ENCODE data around the gene DUSP6.

Gene DUSP6

GRCh38 chr12:89383235-89384049 is 31.1 kb upstream of the DUSP6 start:
- no peak for DNase-seq (ENCODE audit: low read depth)
- TF ChIP-seq CTCF (IDR thresholded peaks at IDR 0.05; ENCODE audit: low read depth, low read length, missing control alignments) = no peak
- in situ Hi-C loops (cut with HindIII; ENCODE audit: low sequenced_read_pairs) = no loop called here
- H3K4me3 ChIP-seq (ENCODE audit: low read depth, low read length) = no peak overlapping the region

GRCh38 chr12:89382328-89382727 is 30.0 kb upstream of the DUSP6 start:
- TF ChIP-seq CTCF (IDR thresholded peaks at IDR 0.05; ENCODE audit: low read depth, low read length, missing control alignments) = no peak
- no peak overlapping the region for H3K4me3 ChIP-seq (ENCODE audit: low read depth, low read length)
- in situ Hi-C loops (cut with HindIII; ENCODE audit: low sequenced_read_pairs) = no loop called here
- DNase-seq (ENCODE audit: low read depth) = no peak

- in situ Hi-C loops (cut with HindIII; ENCODE audit: low sequenced_read_pairs) = no loop called here
- TF ChIP-seq CTCF (IDR thresholded peaks at IDR 0.05; ENCODE audit: low read depth, low read length, missing control alignments) = no peak
- DNase-seq (ENCODE audit: low read depth) = no peak
These were observed 27.7 kb upstream of the DUSP6 start for GRCh38 chr12:89379839-89380467.

GRCh38 chr12:89379148-89379838 is 27.0 kb upstream of the DUSP6 start:
- DNase-seq (ENCODE audit: low read depth) = no peak
- in situ Hi-C loops (cut with HindIII; ENCODE audit: low sequenced_read_pairs) = no loop called here
- no peak overlapping the region for H3K4me3 ChIP-seq (ENCODE audit: low read depth, low read length)
- no peak for TF ChIP-seq CTCF (IDR thresholded peaks at IDR 0.05; ENCODE audit: low read depth, low read length, missing control alignments)

More at GRCh38 chr12:89379839-89380467, 27.7 kb upstream of the DUSP6 start:
- no peak overlapping the region for H3K4me3 ChIP-seq (ENCODE audit: low read depth, low read length)

- TF ChIP-seq CTCF (IDR thresholded peaks at IDR 0.05; ENCODE audit: low read depth, low read length, missing control alignments) = no peak
- no peak overlapping the region for H3K4me3 ChIP-seq (ENCODE audit: low read depth, low read length)
- DNase-seq (ENCODE audit: low read depth) = no peak
- in situ Hi-C loops (cut with HindIII; ENCODE audit: low sequenced_read_pairs) = no loop called here
These were observed 24.5 kb upstream of the DUSP6 start for GRCh38 chr12:89376844-89377243.

- no peak overlapping the region for H3K4me3 ChIP-seq (ENCODE audit: low read depth, low read length)
- in situ Hi-C loops (cut with HindIII; ENCODE audit: low sequenced_read_pairs) = no loop called here
- TF ChIP-seq CTCF (IDR thresholded peaks at IDR 0.05; ENCODE audit: low read depth, low read length, missing control alignments) = no peak
- no peak for DNase-seq (ENCODE audit: low read depth)
These were observed 23.9 kb upstream of the DUSP6 start for GRCh38 chr12:89376202-89376529.

Data from astrocyte of the cerebellum (primary cell).